Fibroblast of skin of right biceps (primary cell): ENCODE measurements around the gene GBX1.

ENCODE experiments used
- DNase-seq: peaks from one replicate; pipeline ENCODE4 v3.0.0-alpha.2; 2013

The GBX1 gene

GRCh38 chr7:151193203-151193978 is 25.9 kb upstream of the GBX1 start:
- no peak for DNase-seq

GRCh38 chr7:151192002-151192539 is 24.6 kb upstream of the GBX1 start:
- DNase-seq, result no peak

- DNase-seq, result no peak
These were observed 24.1 kb upstream of the GBX1 start for GRCh38 chr7:151191544-151191943.

DNA sequence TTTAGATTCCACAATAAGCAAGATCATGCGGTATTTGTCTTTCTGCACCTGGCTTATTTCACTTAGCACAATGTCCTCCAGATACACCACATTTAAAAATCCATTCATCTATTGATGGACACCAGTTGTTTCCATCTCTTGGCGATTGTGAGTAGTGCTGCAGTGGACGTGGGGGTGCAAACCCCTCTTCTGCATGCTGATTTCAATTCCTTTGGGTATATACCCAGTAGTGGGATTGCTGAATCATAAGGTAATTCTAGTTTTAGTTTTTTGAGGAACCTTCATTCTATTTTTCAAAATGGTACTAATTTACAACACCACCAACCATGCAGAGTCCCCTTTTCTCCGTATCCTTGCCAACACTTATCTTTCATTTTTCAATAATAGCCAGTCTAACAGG is 21.5 kb upstream of the GBX1 start:
- no peak for DNase-seq

GRCh38 chr7:151188252-151188542 is 20.7 kb upstream of the GBX1 start:
- DNase-seq, result no peak

DNA sequence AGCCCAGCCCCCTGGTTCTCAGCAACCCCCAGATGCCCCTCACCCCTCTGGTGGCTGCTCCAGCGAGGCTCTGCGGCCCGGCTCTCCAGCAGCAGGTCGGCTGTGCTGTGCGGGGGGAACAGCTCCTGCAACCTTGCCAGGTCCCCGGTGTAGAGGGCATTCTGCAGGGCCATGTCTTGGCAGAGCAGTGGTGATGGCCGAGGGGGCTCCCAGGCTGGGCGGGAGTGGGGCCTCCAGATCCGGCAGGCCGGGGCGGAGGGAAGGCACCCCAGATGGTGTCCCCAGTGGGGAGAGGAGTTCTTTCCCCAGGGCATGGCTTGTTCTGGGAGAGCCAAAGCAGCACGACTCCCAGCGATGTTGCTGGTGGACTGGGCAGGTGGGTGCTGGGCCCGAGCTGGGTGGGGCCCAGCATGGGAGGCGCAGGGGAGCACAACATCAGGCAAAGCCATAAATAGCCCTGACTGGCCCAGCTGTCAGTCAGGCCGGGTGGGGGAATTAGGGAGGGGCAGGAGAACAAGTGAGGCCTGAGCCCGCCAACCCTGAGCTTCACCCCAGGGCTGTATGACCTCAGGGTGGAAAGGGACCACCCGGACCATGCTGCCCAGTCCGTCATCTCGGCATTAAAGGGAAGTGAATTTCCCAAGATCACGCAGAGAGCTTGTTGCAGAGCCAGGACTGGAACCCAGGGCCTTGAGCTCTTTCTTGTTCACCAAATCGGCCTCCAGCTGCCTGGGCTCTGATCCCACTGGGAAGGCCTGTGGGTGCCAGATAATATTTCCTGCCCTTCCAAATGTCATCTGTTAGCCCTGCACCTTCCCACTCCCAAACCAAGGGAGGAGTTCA is 20.1 kb upstream of the GBX1 start:
- no peak for DNase-seq

DNA sequence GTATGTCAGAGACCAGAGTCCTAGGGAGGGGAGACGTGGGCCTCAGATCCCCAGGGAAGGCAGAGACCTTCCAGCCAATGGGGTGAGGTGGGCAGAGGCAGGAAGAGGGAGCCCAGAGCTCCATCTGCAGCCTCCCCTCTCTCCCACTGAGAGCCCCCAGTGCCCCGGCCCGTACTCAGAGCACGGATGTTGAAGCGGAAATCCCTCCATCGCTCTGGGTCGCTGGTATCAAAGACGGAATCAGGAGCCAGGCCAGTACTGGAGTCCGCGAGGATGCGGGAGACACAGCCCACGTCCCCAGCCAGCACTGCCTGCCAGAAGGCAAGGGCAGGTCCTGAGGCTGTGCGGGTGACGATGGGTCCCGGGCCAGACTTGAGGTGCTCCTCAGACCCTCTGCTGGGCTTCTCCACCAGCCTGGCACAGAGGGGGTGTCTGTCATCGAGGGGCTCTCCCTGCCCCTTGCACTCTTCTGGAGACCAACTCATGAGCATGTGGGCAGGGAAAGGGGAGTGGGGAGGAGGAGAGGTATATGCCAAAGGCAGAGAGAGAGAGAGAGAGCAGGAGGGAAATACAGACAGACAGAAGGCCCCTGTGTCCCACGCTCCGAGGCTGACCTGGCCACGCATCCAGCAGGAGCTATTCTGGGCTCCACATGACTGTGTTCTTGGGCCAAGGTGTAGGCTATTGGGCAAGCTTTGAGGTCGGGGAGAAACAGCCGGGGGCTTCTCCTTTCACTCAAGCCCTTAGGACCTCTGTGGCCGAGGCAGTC is 19.3 kb upstream of the GBX1 start, which contains the start of gene ASB10:
Gene ASB10, minus strand, starts transcription at position 611 of the 769 bp plus-strand sequence. Its CDS starts 120 bp downstream, at position 491.
- DNase-seq, result no peak

DNA sequence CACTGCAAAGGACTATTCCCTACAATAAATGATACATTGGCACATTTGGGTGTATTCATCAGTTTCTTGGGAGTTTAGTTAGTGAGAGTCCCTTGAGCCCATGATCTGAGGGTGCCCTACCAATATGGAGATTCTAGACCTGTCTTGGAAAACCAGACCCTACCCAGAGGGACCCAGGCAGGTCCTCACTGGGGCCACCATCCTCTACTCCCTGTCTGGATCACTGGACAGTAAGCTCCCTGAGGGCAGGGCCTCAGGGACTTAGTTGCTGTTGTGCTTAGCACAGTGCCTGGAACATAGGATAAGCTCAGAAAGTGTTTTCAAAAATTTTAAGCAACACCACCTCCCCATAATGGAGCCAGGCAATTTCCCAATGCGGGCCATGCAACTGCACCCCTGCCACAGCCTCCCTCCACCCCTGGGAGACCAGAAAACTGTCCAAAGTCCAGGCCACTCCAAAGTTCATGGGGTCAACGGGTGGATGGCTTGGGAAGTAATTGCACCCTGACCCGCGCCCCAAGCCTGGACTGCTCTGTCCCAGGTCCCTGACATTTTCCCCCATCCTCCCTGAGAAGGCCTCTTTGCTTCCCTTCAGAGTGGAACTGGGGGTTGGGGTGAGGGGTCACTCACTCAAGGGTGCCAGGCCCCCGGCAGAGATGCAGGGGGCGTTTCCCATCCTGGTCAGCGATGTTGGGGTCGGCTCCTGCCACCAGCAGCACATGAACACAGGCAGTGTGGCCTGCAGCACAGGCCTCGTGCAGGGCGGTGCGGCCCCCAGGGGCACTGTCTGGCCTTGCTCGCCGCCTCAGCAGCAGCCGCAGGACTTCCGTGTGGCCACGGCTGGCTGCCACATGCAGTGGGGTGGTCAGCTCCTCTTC is 18.5 kb upstream of the GBX1 start:
- no peak for DNase-seq

- no peak for DNase-seq
These were observed 13.5 kb upstream of the GBX1 start for GRCh38 chr7:151181011-151181431.

GRCh38 chr7:151179946-151180345 is 12.5 kb upstream of the GBX1 start:
- no peak for DNase-seq

- DNase-seq, result no peak
These were observed 11.9 kb upstream of the GBX1 start for GRCh38 chr7:151179287-151179860.

- no peak for DNase-seq
These were observed 11.3 kb upstream of the GBX1 start for GRCh38 chr7:151178831-151179230.

DNA sequence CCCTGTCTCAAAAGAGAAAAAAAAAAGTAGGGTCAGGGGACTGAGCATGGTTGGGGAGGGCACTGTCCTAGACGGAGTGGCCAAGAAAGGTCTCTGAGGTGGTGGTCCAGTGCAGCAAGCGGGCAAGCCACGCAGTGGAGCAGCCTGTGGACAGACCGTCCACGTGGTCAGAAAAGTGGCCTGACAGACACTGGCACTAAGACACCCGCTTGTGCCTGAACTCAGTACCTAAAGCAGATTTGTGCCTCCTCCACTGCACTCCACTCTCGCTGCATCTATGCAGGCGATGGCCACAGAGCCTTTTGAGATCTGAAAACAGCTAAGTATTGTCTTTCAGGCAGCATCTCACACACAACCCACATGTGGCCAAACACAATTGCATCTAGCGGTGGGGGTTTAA is 10.7 kb upstream of the GBX1 start:
- DNase-seq, result no peak

- no peak for DNase-seq
These were observed 9.8 kb upstream of the GBX1 start for GRCh38 chr7:151177310-151177709.

- DNase-seq, result no peak
These were observed 8.9 kb upstream of the GBX1 start for GRCh38 chr7:151176401-151176800.

- DNase-seq, result no peak
These were observed 8.4 kb upstream of the GBX1 start for GRCh38 chr7:151175793-151176311.

DNA sequence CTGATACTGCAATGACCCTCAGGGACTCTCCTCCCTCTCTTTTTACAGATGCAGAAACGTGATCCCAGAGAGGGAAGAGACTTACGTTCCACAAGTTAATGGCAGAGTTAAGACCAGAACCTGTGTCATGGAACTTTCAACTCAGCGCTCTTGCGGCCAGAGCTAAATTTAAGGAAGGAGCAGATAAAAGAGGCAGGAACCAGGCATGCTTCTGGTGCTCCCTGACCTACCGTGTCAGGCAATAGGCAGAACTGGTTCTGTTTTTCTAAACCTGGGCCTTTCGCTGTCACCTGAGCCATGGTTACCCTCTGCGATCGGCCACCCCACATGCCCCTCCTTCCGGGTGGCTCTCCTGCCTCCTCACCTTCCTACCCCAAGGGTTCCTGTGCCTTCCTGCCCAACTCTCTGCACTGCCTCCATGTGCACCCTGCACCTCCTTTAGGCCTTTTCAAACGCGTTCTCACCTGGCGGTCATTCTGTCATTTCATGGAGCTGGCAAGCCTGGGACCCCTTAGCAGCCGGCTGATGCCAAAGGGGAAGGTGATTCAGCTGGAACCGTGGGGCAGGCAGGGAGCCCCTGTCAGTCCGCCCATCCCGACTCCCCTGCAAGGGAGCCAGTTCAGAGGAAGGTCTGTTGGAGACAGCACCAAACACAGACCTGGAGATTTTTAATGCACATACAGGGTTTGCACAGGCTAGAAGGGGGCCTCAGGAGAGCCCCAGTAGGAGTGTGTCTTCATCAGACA is 7.7 kb upstream of the GBX1 start:
- no peak for DNase-seq

DNA sequence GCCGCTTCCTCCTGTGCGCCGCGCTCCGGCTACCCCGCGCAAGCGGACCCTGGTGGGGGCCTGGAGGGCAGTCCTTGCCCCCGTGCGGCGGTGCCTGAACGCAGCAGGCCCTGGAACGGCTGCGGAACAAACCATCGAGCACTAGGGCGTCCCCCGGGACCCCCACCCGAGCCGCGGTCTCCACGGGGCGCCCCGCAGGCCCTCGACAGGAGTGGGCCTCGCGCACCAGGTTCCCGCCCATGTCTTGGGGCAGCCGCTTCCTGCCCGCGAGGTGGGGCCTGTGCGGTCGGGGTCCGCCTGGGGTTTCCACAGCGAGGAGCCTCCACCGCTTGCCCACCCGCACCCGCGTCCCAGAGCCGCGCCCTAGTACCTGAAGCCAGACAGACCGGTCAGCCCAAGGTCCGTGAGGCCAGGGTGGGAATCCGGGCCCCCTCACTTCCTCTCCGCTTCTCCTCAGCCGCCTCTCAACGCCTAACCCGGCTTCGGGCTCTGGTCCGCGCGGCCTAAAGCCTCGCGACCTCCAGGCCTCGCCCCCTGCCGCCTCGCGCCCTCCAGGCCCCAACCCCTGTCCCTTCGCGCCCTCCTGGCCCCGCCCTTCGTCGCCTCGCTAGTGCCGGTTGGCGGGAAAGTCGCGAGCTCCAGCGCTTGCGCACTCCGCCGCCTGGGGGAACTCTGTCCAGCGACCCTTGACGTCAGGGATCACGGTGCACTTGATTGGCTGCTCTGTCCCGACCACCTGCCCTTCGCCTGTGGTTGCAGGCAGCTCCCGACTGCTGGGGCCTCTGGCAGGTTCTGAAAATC is 7.0 kb upstream of the GBX1 start:
- peak; percentile 10 for DNase-seq

GRCh38 chr7:151173386-151174245 is 6.1 kb upstream of the GBX1 start:
- no peak for DNase-seq
